Hematopoietic multipotent progenitor cell treated with erythropoietin and hydrocortisone succinate and interleukin-3 and kit ligand, for 6 days (in vitro differentiated cells): ENCODE measurements around the gene CCR5AS.
A peak's percentile ranks its signal among the peaks of the same experiment; 100 is the strongest.
"Not testable (repeated sequence)": the region's sequence is repeated elsewhere in the genome, so short reads cannot be mapped to it uniquely, and the experiment has no call there.

Experiments used
- DNase-seq: peaks from one replicate; pipeline ENCODE4 v3.0.0-alpha.2; 2015

The CCR5AS gene

DNA sequence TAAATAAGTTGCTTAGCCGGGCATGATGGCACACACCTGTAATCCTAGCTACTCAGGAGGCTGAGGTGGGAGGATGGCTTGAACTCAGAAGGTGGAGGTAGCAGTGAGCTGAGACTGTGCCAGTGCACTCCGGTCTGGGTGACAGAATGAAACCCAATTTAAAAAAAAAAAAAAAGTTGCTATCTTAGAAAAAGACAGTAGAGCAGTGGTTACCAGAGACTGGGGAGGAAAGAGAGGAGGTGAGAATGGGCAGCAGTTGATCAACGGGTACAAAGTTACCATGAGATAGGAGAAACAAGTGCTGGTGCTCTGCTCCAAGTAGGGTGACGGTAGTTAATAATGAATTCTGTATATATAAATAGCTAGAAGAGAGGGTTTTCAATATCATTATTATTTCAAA is 53.8 kb downstream of the CCR5AS start:
- no peak for DNase-seq

- no peak for DNase-seq
These were observed 55.2 kb downstream of the CCR5AS start for GRCh38 chr3:46351646-46352045.

- DNase-seq = no peak
These were observed 56.7 kb downstream of the CCR5AS start for GRCh38 chr3:46350262-46350565.

- DNase-seq = peak; percentile 61
These were observed 57.2 kb downstream of the CCR5AS start for GRCh38 chr3:46349484-46350261.

GRCh38 chr3:46348823-46349482 is 57.9 kb downstream of the CCR5AS start:
- peak; percentile 38 for DNase-seq

- no peak for DNase-seq
These were observed 62.4 kb downstream of the CCR5AS start for GRCh38 chr3:46344476-46344875.

DNA sequence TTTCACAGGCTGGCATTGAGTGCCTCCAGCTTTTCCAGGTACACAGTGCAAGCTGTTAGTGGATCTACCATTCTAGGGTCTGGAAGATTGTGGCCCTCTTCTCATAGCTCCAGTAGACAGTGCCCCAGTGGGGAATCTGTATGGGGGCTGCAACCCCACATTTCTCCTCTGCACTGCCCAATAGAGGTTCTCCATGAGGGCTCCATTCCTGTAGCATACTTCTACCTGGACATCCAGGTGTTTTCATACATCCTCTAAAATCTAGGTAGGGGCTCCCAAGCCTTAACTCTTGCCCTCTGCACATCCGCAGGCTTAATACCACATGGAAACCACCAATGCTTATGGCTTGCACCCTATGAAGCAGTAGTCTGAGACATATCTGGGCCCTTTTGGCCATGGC is 68.0 kb downstream of the CCR5AS start:
- no peak for DNase-seq

GRCh38 chr3:46337911-46338310 is 69.0 kb downstream of the CCR5AS start:
- DNase-seq = no peak

DNA sequence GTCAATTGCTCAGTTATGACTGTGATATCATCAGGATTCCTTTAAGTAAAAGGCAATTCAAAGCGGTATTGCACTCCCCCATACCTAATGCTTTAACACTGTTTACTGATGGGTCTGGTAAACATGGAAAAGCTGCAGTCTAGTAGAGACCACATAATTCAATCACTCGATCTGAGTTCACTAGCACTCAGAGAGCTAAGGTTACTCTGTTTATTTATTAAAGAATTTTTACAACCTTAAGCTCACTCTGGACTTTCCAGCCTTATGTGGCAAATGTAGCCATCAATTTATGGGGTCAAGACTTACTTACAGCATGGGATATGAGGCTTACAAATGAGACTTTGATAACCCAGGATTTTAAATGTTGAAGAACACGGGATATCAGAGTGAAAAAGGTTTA is 71.3 kb downstream of the CCR5AS start:
- DNase-seq = no peak

DNA sequence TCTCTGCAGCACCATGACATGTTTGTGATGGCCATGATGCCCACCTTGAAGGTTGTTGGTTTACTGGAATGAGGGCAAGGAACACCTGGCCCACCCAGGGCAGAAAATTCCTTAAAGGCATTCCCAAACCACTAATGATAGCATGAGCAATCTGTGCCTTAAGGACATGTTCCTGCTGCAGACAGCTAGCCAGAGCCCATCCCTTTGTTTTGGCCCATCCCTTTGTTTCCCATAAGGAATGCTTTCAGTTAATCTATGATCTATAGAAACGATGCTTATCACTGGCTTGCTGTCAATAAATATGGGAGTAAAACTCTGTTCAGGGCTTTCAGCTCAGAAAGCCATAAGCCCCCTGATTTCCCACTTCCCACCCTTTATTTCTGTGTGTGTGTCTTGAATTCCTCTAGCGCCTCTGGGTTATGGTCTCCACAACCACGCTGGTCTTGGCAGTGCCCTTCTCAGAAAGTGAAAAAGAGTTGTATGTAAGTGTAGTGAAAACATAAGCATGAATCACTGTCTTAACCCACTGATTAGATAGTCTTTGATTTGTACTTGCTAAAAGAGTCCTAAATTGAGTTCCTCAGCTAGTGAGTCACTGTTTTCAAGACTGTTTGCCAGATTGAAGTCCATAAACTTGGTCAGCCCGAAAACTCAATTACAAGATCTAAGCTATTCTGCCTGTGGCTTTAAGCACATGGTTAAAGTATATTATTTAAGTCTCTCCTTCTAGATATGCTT is 72.0 kb downstream of the CCR5AS start:
- no peak for DNase-seq

DNA sequence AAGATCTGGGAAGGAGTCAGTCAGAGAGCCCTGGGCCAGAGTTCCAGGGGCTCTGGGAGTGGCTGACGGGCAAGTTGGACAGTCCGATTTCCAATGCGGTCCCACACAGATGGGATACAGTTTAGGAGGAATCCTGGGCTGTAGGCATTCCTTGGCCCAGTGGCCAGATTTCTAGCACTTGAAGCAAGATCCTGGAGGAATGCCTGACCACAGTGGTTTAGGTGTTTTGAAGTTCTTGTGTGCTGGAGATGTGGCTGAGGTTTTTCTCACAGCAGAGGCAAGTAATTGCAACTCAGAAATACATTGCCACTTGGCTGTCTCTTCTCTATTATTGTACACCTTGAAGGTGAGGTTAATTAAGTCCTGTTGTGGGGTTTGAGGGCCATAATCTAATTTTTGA is 76.2 kb downstream of the CCR5AS start:
- DNase-seq = not testable (repeated sequence)

DNA sequence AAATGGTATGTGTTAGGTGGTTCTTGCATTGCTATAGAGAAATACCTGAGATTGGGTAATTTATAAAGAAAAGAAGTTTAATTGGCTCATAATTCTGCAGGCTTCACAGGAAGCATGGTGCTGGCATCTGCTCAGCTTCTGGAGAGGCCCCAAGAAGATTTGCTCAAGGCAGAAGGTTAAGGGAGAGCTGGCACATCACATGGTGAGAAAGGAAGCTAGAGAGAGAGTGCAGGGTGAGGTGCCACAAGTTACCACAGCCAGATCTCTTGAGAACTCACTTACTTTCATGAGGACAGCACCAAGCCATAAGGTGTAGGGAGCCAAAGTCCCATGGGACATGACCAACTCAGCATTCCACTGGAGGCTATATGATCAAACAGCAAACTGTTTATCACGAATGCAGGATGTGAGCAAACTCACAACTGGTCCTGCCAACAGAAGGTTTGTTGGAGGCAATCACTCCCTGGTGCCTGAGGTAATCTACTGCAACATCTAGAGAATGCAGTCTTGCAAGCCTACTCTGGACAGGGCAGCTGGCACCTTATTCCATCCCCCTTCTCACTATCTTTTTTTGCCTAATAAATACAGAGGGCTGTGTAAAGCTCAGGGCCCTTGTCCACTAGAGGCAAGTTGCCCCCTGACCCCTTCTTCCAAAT is 81.1 kb downstream of the CCR5AS start:
- no peak for DNase-seq

GRCh38 chr3:46324036-46324435 is 82.8 kb downstream of the CCR5AS start:
- DNase-seq = no peak

GRCh38 chr3:46321461-46322104 is 85.3 kb downstream of the CCR5AS start:
- no peak for DNase-seq

- DNase-seq = peak; percentile 19
These were observed 88.5 kb downstream of the CCR5AS start for GRCh38 chr3:46318207-46318927.

DNA sequence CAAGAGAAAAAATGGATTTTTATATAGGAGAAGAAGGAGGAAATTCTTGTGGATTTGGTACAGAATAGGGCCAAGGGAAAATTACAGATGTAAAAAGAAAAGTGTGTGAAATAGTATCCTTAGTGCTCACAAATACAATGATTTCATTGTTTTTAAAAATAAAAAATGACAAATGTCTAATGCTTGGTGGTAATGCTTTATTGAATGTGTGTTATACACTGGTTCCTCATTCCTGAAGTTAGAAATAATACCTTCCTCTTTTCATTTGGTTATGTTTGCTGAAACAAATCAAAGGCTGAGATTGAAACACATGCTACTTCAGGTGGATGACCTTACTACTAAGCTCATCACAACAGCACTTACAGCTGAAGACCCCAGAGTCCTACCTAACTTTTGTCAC is 90.7 kb downstream of the CCR5AS start:
- DNase-seq = no peak

GRCh38 chr3:46314517-46314916 is 92.3 kb downstream of the CCR5AS start:
- DNase-seq = peak; percentile 21
